HG02885 (cell line): ENCODE measurements around the gene PIEZO1.
"Not testable (repeated sequence)": the region's sequence is repeated elsewhere in the genome, so short reads cannot be mapped to it uniquely, and the experiment has no call there.

Experiments
- ATAC-seq: cut with Tn5 transposase; IDR thresholded peaks from one replicate; pipeline ENCODE4 v1.9.1; 2021; ENCODE audit warnings: mild to moderate bottlenecking; ENCODE audit not compliant: unreplicated experiment, poor library complexity

Gene PIEZO1

DNA sequence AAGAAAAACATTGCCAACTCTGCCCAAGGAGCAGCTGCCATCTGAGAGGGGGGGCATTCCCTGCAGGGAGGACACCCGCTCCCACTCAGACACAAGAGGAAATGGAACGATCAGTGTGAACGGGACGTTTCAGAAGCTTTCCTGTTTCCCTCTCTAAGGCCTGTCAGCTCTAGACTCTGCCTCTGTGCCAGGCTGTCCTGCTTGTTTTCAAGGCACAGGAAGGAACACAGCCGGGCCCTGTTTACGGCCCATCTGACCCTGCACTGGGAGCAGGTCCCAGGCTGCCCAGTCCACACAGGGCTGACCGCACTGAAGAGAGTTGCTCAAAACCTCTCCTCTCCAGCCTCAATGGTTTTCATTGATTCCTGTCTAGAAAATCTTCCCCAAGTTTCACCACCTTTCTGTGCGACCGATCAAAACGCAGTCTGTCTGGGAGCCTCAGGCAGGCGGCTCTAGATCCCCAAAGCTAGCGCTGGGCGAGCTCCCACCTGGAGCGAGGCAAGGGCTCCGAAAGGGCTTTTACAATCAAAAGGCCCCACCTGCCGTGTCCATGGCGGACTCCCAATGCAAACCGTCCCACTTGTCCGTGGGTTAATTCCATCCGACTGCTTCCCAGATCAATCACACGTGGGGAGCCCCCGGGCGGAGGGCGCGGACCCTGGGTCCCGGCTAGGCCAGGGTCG, 1.5 kb downstream of the PIEZO1 start:
- no peak for ATAC-seq

DNA sequence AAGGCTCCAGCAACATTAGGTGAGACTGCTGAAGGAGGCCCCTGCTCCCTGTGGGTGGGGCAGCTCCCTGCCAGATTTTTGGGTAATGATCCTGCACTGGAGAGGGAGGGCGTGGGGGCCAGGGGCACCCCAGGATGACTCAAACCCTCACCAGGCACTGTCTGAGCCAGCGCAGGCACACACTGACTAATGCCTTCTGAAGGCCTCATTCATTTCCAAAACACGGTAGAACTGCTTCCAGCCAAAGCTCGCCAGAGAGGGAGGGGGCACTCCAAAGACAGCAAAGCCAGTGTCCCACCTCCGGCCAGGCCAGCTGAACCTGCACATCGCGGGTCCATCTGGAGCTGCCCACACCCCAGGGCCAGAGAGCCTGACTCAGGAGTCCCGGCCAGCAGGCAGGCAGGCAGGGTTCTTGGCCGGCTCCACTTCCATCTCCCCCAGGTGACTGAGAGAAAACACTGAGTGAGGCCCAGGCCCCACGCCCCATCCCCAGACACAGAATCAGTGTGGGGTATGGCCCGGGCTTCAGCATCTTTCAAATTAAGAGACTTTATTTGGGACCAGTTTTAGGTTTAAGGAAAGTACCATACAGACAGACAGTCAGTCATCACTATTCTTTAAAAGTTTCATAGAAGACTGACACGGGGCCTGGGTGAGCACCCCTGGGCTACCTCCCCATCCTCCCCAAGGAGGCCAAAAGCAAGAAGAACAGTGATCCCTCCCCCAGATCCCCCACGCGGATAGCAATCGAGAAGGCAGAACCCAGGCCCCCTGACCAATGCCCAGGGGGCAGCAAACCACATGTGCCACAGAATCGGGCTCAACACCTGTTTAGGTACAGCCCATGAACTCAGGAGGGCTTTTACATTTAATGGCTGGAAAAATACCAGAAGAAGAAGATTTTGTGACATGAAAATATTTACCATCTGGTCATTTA, 2.3 kb downstream of the PIEZO1 start:
- no peak for ATAC-seq

DNA sequence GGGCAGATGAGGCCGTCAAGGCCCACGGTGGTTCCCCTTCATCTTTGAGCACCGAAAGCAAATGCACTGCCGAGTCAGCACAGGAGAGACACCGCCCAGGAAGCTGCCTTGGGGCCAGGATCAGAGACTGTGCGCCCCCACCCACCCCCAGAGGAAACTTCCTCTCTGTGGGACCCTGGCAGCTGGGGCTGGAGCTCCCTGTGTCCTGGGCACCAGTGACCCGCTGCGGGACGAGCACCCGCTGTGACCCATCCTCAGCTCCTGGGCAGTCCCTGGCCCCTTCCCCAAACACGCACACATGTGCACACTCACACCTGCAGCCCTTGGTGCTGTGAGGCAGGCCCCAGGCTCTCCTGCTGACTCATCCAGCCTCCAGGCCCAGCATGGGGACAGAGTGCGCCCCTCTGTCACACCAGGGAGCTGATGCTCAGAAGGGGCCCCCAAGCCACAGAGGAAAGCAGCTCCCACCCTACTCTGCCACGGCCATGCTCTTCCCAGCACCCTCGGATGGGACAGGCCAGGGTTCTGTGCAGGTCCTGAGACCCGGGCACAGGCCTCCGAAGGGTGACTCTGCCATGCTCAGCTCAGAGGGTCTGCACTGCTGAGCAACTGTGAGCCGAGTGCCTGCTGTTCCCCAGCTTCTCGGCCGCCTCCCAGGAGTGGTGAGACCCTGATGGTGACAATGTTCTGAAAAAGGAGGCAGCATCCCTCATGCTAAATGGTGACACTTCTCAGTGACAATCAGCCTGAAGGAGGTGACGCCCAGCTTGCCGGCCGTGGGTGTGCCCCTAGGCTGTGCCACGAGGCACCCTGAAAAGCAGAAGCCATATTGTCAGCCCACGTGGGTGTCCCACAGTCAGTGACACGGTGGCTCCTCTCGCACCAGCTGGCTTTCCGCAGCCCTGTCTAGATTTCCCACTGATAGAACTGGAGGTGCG, 3.6 kb downstream of the PIEZO1 start:
- peak; percentile 35 for ATAC-seq

DNA sequence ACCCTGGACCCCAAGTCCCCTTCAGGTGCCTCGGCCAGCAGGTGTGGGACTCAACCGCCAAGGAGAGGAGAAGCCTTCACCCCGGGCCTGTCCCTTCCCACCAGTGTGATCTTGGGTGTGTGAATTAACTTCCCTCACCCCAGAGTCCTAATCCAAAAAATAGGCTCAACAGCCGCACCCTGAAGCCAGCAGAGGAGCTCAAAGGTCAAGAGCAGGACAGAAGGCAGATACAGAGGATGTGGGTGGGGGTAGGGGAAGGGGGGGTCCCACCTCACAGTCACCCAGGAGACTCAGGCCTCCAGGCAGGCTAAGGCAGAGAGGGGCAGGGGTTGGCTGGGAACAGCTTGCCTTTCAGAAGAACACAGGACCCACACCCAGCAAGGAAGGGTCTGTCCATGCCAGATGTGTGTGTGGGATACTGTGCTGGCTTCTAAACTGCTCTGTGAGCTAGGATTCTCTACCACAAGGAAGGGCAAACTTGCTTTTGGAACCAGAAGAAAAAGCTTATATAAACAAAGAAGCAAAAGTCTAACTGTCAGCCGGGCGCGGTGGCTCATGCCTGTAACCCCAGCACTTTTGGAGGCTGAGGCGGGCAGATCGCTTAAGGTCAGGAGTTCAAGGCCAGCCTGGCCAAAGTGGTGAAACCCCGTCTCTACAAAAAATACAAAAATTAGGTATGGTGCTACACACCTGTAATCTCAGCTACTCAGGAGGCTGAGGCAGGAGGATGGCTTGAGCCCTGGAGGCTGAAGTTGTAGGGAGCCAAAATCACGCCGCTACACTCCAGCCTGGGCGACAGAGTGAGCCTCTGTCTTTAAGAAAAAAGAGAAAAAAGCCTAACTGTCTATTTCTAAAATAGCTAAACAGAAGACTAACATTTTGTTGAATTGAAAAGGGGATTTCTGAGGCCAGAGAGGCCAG, 4.6 kb downstream of the PIEZO1 start:
- ATAC-seq, result no peak

DNA sequence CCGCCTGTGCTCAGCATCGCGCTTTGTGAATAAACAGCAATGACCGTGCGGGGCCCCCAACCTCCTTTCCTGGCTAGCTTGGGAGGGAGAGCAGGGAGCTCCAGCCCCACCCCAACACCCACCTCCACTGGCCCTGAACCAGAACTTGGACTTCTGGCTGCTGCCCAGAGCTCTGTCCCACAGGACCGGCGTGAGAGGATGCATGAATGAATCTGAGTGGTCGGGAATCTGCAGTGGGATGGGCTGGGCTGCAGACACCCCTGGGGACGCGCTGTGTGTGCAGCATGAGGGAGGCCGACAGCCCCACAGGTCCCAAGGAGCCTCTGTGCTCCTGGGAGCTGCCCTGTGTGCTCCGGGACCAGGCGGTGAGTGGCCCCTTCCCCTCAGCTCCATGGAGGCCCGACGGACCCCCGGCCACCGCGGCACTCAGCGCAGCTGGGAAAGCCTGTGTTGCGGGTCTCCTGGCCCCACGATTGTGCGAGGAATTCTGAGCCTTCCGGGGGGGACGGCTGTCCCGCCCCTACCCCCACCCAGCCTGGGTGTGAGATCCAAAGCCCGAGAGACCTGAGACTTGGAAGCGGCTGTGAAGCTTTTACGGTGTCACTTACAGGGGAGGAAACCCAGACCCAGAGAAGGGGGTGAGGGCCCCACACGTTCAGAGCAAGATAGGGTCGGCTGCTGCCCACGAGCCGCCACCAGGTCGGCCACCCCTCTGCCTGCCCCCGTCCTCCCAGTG, 5.4 kb downstream of the PIEZO1 start:
- no peak for ATAC-seq

DNA sequence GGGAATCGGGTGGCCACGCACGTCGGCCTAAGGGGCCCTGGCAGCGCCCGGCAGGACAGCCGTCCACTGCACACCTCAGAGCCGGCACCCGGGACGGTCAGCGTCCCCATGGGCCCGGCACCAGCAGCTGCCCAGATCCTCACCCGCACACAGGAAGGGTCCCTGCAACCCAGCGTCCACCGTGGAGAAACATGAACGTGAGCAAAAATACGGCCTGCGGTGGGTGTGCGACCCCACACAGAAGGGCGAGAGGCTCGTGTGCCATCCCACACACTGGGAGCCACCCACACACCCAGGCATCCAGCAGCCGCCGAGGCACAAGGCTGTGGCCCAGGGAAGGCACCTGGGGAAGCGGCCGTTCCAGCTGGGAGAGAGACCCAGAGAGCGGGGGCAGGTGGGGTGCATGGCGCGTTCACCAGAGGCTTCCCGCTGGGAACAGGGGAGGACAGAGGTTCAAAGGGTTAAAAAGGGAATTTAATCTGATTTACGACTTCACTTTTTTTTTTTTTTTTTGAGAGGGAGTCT, 6.4 kb downstream of the PIEZO1 start:
- ATAC-seq, result no peak

DNA sequence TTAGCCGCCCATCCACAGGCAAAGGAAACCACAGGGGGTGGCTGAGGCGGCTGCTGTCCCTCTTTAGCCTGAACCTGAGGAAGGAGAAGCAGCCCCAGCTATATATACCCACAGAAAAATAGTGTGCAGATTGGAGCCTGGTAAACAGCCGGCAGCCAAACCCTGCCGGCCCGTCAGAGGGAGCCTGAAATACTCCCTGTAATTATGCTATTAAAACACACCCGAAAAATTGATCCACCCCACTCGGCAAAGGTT, 6.8 kb downstream of the PIEZO1 start:
- no peak for ATAC-seq

DNA sequence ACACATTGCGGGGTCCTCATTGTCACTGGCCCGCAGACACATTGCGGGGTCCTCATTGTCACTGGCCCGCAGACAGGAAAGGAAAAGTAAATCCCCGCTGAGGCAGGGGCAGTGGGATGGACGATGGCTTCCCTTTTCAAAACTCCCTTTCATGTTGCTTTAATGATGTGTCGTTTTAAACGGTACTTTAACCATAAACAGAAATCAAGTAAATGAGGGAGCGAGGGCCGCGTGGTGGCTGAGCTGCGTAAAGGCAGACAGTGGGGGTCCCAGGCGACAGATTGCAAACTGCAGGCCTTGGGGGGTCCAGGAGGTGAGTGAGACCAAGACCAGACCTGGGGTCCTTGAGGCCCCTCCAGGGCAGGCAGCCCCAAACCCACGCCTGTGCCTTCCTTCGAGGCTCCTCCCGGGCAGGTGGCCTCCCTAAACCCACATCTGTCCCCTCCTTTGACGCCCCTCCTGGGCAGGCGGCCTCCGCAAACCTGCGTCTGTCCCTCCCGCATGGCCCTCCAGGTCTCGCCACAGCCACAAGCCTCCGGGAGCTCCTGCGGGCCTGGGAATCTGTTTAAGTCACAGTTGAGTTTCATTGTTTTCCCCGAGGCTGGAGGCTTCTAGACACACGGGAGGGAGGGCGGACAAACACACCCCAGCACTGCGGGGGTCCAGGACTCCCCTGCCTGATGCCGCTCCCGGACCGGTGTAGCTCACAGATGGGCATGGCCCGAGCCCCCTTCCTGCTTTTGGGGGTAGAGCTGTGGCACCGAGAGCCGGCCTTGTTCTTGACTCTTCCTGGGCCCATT, 7.3 kb downstream of the PIEZO1 start:
- no peak for ATAC-seq

DNA sequence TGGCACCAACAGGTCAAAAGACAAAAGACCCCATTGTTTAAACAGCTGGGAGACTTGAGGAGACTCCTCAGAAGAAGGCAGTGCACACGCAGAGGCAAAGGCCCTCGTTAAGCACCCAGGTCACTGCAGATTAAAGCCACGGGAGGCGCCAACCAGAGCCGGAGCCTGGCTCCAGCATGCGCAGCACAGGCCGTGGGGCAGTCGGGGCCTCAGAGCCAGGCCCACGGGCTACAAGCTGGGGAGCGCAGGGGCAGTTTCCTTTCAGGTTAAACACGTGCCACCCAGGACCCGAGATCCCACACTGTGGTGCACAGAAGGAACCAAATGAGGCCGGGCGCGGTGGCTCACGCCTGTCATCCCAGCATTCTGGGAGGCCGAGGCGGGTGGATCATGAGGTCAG, 9.2 kb downstream of the PIEZO1 start:
- ATAC-seq, result no peak

DNA sequence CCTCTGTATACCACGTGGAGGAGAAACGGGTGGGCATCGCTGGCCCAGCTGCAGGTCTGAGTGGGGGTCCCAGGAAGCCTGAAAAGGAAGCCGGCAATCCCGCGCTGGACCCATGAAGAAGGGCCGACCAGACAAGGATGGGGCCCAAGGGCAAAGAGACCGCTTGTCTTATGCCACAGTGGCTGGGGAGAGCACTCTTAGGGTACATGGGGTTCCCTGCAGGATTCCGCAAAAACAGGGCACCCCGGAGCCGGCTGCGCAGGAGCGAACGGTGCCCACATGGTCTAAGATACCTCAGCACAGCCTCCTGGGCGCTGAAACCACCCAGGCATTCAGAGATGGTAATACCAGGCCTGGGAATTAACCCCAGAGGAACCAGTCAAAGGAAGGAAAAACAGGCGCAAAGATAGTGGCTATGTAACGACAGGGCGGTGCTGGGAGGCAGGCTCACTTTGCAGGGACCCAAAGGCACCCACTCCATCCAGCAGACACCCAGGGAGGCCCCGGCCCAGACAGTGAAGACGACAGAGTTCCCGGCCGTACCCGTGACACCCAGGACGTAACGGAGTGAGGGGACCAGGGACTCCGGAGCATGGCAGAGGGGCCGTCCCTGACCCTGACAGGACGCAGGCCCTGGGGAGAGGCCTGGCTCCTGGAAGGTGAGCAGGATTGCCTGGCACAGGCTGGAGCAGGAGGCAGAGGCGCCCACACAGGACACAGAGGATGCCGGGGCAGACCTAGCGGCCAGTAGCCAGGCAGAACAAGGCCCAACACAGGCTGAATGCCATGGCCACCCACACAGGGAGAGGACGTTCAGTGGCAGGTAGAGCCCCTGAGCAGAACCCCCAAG, 10.3 kb downstream of the PIEZO1 start:
- no peak for ATAC-seq

DNA sequence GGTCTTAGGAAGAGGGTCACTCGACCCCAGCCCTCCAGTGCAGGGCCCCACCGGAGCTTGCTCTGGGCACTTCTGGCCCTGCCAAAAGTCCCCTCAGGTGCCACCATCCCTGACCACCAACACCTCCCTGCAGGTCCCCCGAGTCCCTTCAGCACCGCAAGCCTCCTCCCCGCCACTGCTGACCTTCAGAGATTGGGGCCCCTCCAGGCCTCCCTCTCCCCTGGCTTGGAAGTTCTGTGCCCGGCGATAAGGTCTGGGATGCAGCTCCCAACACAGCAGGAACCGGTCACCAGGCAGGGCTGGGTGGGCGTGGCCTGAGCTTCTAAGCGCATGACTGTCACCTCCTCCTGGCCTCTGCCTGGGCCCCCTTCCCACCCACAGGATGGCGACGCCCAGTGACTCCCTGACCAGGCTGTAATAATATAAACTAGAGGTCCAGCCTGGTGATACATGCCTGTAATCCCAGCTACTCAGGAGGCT, 11.2 kb downstream of the PIEZO1 start:
- ATAC-seq, result no peak

DNA sequence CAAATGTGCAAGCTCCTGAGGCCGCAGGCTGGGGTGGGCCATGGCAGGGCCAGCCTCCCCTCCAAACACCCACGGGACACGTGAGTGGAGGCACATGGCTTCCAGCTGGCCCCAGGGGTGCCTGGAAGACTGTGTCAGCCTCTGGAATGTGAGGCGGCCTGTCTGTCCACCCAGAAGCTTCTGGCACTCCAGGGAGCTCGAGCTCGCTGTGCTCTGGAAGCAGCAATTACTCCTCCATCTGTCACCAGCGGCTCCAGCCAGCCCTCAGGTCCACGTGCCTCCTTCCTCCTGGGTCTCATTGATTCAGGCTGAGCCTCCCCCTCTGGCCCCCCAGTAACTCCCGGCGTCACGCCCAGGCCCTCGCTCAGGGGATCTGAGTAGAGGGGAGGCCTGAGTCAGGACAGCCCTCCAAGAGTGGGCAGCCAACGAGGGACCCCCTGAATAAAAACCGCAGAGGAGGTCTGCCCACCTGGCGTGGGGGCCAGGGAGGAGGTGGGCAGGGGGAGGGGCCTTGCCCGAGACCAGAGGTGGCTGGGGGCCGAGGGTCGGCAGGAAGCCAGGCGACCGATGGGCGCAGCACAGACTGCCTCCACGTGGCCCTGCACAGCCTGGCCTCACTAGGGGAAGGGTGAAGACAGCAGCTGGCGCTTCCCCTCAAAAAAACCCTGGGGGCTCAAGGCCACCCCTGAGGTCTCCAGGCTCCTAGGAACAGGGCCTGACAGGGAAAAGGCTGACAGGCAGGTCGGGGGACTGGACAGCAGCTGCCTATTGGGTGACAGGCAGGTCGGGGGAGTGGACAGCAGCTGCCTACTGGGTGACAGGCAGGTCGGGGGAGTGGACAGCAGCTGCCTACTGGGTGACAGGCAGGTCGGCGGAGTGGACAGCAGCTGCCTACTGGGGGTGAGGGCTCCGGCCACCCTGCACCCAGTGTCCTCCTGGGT, 11.9 kb downstream of the PIEZO1 start:
- ATAC-seq, result no peak

DNA sequence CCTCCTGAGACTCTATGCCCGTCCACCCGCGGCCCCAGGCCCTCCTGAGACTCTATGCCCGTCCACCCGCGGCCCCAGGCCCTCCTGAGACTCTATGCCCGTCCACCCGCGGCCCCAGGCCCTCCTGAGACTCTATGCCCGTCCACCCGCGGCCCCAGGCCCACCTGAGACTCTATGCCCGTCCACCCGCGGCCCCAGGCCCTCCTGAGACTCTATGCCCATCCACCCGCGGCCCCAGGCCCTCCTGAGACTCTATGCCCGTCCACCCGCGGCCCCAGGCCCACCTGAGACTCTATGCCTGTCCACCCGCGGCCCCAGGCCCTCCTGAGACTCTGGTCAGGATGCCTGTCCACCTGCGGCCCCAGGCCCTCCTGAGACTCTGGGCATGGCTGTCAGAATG, 13.2 kb downstream of the PIEZO1 start:
- ATAC-seq, result not testable (repeated sequence)

DNA sequence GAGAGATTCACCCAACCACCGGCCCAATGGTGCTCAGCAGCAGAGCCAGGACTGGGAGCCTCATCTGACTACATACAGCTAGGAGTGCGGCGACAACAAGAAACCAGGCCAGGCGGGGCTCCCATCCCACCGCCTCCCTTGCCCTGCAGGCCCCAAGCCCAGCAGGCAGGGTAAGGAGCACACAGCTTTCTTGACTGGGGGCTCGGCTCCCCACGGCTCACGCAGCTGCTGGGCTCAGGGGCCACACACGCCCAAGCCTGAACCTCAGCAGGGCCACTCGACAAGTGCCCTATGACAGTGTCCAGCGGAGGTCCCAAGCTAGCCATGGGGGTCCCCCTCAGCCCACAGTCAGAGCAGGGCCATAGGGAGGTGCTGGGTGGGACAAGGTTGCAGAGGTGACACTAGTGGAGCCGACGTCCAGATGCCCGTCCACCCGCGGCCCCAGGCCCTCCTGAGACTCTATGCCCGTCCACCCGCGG, 13.7 kb downstream of the PIEZO1 start:
- no peak for ATAC-seq

DNA sequence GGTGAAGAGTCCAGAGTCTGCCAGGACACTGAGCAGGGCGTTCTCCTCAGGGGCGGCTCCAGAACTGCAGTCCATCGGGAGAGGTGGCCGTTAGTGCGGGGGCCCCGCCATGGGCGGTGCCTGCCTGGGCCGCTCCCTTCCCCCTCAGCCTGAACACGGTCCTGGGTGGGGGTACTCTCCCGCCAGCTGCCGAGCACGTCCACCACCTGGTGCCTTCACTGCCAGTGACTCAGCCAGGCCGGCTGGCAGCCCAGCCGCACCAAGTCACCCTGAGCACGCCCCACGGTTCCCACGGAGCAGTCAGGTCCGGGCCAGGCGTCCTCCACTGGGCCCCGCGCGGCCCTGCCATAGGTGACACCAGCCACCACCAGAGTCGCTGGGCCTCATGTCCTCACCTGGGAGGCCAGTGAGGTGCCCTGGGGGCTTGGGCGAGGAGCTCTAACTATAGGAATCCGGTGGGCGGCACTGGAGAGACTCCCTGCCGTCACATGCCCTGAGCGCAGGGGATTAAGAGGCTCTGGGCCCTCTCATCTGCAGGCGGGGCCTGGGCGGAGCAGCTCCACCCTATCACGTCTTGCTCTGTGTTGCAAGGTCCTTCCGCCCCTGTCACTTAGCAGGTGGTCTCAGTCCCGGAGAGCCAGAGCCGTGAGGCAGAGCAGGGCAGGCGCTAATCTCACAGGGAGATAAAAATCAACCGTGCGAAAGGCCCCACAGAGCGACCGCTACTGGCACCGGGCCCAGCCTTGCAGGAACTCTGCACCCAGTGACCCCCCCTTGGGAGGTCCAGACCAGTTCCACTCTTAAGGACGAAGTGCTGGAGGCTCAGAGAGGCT, 14.3 kb downstream of the PIEZO1 start:
- no peak for ATAC-seq
